ENCODE measurements around the gene EID3.

EID3 gene

DNA sequence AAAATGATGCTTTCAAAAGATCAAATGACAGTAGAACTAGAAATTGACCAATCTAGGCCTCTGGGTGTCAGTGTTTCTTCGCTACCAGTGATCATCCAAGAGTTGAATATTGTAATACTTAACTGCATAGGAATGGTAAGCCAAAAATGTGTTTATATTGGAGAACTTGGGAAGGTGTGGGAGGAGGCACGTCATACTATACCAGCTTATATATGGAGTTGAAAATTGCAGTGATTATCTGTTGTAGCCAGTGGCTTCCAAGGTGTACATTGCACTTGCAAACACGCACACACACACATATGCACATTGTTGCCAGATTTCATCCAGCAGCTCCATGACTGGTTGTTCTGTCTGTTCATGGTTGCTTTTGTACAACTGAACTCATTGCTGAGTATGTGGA, 36.1 kb downstream of the EID3 start:
- no peak for DNase-seq (ENCODE audit: low read depth in 2 of 2)

DNA sequence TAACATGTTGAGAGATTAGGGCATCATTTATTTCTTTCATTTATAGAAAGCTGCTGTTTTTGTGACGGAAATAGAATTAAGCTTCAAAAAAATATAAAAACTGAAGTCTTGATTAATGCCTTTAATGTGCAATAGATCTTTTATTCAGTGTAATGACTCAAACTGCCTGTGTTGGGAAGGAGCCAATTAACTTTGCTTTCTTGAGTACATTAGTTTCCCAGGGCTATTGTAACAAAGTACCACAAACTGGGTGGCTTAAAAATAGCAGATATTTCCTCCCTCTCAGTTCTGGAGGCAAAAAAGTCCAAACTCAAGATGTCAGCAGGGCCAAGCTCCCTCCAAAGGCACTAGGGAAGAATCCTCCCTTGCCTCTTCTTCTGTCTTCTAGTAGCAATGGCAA, 36.6 kb downstream of the EID3 start:
- DNase-seq (ENCODE audit: low read depth in 2 of 2), result no peak

DNA sequence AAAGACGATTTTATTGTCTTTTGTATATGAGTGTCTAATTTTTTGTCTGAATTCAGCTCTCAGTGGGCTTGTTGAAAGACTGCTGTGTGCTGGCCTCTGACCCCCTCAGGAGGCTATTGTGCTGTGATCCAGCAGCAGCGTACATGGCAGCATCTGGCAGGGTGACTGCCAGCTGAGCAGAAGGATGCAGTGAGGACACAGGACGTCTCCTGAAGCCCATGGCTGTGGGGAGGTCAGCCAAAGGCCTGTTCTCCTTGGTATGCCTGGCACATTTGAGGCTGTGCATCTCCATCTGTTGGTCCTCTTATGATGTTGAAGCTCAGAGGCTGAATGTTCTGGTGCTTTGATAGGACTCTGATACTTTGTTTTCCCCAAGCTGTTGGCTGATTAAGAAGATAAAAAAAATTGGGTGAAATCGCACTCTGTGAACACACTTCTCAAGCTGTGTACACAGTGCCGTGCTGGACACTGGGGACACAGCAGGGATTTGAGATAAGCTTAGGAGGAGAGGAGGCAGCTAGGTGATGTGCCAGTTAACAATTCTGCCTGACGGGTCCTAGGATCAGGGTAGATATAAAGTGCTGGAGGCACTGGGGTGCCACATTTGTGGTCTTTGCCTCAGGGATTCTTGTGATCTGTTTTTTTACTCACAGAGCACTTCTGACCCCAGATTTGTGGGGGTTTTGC, 37.5 kb downstream of the EID3 start:
- no peak for DNase-seq (ENCODE audit: low read depth in 2 of 2)

DNA sequence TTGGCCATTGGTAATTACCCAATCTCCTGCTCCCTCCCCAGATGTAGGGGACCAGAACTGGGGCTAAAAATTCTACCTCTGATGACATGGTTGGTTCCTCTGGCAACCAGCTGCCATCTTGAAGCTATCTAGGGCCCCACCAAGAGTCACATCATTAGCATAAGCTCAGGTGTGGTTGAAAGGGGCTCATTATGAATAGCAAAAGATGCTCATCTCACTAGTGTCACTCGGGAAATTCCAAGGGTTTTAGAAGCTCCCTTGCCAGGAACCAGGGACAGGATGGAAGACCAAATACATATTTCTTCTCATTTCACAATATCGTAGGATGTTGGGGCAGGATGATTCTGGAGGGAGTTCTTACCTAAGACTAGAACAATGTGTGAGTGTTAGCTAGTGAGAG, 38.6 kb downstream of the EID3 start:
- DNase-seq (ENCODE audit: low read depth in 2 of 2), result no peak

DNA sequence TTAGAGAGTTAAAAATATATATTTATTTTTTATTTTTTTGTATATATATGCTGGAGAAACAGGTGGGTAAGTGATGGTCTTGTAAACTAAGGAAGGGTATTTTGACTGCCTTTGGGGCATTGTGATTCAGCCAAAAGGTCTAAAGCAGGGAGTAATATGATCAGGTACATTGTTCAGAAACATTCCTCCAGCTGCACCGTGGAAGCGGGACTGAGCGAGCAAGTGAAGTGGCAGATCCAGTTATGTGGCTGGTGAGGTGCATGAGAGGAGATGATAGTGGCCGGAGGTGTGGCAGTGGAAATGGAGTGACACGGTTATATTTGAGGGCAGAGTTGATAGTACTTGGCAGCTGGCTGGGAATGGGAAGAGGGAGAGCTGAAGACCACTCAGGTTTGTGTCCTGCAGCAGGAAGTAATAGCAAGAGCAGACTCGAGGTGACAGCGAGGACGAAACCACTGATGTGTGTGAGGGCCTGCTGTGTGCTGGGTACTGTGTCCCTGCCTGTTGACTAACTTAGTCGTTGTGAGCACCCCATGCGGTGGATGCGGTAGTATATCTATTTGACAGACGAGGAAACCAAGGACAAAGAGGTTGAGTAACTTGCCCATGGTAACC, 39.2 kb downstream of the EID3 start:
- DNase-seq (ENCODE audit: low read depth in 2 of 2), result no peak

DNA sequence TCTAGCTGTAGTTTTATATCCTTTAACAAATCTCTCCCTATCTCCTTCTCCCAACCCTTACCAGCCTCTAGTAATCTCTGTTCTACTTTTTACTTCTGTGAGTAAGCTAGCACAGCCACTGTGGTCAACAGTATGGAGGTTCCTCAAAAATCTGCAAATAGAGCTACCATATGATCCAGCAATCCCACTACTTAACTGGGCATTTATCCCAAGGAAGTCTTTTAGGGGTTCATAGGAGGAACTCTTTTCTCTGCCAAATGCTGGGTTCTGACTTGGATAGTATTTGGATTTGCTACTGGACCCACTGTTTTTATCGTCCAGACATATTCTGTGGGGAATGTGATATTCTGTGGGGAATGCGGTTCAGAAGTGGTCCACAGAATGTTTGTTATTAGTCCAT, 41.1 kb downstream of the EID3 start:
- no peak for DNase-seq (ENCODE audit: low read depth in 2 of 2)

DNA sequence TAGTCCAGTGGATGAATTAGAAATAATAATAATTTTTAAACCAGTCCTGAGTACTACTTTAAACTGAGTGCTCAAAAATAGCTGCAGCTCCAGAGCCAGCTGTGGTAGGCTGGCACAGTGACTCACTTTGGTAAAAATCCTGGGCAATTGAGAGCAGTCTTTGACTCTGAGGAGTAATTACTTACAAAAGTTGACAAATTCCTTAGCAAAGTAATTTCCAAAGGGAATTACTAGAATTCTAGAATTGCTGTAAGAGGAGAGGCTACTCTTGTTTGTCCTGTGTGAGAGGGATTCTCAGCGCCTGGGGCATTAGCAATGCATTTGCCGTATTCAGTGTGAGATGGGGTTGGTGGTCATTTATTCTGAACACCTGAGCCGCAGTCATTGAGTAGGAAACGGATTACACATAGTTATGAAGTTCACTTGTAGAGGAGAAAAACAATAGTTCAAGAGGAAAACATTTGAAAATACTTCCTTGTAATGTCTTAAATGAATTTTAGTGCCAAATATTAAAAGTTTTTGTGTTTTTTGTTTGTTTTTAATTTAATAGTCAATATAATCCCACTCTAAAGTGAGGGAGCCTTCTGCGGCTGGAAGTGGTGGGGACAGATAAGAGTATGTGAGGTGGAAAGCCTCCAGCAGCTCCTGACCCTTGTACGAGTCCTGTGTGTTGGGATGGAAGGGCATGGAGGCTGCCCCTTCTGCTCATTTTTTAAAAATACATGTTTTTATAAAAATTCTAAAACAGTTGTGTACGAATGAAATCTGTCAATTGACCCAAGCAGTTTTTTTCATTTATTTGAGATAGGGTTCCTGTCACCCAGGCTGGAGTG, 41.9 kb downstream of the EID3 start:
- DNase-seq (ENCODE audit: low read depth in 2 of 2), result no peak

DNA sequence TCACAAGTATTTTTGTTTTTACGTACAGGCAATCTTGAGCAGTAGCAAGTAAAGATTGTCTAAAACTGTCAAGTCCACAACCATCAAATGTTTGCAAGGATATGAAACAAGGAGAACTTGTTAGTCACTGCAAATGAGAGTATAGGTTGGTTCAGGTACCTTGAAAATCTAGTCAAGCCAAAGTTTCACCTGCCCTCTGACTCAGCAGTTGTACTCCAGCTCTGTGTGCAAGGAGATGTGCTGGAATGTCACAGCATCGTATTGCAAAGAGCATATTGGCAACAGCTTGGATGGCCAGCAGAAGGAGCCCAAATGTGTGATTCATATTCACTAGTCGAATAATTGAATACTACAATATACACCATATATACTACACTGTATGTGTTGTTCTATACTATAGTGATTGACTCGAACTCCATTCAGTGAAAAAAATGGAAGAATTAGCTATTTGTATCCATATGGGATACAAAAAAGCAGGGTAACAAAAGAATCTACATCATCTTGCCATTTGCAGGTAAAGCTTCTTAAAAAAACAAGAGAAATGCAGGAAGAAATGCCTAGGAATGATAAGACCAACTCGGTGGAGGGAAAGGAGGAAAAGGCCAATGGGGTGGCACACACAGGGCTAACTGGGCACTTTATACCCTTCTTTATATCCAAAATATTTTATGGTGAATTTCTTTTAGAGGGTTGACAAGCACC, 44.0 kb downstream of the EID3 start:
- no peak for DNase-seq (ENCODE audit: low read depth in 2 of 2)

DNA sequence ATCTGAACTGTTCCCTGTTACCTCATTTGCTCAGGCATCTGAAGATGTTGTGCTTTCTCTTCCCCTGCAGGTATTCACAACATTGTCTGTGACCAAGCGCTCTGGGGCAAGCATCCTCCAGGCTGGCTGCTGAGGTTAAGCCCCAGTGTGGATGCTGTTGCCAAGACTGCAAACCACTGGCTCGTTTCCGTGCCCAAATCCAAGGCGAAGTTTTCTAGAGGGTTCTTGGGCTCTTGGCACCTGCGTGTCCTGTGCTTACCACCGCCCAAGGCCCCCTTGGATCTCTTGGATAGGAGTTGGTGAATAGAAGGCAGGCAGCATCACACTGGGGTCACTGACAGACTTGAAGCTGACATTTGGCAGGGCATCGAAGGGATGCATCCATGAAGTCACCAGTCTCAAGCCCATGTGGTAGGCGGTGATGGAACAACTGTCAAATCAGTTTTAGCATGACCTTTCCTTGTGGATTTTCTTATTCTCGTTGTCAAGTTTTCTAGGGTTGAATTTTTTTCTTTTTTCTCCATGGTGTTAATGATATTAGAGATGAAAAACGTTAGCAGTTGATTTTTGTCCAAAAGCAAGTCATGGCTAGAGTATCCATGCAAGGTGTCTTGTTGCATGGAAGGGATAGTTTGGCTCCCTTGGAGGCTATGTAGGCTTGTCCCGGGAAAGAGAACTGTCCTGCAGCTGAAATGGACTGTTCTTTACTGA, 44.9 kb downstream of the EID3 start:
- no peak for DNase-seq (ENCODE audit: low read depth in 2 of 2)

DNA sequence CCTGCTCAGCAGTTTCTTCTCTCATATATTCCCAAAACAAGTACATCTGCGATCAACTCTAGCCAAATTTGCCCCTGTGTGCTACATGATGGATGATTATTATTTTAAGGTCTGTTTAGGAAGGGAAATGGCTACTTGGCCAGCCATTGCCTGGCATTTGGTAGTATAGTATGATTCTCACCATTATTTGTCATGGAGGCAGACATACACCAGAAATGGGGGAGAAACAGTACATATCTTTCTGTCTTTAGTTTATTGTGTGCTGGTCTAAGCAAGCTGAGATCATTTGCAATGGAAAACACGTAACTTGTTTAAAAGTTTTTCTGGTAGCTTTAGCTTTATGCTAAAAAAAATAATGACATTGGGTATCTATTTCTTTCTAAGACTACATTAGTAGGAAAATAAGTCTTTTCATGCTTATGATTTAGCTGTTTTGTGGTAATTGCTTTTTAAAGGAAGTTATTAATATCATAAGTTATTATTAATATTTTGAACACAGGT, 45.5 kb downstream of the EID3 start:
- DNase-seq (ENCODE audit: low read depth in 2 of 2), result no peak

DNA sequence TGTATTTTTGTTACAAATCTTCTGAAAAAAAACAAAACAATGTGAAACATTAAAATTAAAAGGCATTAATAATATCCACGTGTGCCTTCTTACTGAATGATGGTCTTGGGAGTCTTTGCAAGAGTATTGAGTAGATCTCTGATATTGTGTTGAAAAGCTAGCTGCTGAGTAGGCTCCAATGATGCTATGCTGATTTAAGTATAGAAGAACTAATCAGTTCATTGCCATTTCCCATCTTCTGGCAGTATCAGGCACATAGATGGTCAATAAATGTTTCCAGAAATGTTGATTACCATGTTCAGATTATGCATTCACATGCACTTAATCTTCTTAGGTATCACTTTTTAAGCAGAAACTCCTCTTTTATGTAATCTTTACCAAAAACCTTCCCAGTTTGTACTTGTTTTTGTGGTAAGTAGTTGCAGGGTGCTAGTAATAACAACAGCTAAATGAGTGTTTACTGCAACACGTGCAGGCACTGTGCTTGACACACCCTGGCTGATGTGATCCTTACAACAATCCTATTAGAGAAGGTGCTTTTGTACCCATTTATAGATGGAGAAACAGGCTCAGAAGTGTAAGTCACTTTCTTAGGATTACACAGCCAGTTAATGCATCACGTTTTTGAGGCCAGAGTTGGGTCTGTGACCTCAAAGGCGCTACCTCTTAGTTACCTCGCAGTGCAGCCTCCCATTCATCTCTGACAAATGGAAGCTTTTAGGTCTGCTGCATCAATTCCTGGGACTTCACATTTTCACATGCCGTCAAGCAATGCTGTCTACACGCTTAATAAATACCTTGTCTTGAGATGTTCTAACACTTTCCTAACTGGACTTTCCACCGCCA, 46.9 kb downstream of the EID3 start:
- DNase-seq (ENCODE audit: low read depth in 2 of 2), result no peak

DNA sequence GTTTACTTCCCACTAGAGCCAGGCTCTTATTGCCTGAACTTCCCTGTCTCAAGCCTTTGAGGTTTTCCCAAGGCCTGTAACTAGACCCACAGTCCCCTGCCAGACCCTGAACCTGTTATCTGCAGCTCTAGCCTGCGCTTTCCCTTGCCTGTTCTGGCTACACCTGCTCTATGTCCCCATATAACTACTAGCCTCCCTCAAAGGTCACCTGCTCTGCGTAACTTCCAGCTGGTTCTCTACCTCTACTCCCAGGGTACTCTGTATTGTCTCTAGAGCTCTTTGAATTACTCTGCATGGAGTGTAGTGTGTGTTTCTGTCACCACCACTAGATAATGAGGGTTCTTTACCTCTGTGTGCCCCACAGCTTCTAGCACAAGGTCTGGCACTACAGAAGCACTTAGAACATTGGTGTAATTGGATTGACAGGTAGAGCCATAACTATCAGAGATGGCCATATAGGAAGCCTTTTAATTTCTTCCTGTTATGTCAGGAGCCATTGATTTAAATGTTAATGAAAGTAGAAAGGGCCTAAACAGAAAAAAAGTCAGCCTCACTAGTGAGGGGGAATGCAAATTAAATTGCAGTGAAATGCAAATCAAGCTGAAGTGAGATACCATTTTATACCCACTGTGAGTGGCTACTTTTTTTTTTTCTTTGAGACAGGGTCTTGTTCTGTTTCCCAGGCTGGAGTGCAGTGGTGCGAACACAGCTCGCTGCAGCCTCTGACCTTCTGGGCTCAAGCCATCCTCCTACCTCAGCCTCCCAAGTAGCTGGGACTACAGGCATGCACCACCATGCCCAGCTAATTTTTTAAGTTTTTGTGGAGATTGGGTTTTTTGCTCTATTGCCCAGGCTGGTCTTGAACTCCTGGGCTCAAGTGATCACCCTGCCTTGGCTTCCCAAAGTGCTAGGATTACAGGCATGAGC, 47.8 kb downstream of the EID3 start:
- no peak for DNase-seq (ENCODE audit: low read depth in 2 of 2)

DNA sequence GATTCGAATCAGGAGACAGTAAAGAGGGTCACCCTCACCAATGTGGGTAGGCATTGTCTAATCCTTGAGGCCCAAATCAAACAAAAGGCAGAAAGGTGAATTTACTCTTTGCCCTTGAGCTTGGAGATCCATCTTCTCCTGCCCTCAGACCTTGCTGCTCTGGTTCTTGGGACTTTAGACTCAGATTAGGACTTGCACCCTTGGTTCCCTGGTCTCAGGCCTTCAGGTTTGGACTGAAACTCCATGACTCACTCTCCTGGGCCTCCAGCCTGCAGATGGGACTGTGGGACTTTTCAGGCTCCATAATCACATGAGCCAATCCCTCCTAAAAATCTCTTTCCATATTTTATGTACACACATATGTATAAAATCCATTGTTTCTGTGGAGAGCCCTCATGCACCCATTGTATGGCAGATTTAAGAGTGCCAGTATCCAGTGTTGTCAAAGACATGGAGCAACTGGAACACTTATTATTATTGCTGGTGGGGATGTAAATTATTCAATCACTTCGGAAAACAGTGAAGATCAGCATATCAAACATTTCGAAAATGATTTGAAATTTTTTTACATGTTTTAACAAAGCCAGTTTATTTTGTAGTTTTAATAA, 48.7 kb downstream of the EID3 start:
- no peak for DNase-seq (ENCODE audit: low read depth in 2 of 2)

DNA sequence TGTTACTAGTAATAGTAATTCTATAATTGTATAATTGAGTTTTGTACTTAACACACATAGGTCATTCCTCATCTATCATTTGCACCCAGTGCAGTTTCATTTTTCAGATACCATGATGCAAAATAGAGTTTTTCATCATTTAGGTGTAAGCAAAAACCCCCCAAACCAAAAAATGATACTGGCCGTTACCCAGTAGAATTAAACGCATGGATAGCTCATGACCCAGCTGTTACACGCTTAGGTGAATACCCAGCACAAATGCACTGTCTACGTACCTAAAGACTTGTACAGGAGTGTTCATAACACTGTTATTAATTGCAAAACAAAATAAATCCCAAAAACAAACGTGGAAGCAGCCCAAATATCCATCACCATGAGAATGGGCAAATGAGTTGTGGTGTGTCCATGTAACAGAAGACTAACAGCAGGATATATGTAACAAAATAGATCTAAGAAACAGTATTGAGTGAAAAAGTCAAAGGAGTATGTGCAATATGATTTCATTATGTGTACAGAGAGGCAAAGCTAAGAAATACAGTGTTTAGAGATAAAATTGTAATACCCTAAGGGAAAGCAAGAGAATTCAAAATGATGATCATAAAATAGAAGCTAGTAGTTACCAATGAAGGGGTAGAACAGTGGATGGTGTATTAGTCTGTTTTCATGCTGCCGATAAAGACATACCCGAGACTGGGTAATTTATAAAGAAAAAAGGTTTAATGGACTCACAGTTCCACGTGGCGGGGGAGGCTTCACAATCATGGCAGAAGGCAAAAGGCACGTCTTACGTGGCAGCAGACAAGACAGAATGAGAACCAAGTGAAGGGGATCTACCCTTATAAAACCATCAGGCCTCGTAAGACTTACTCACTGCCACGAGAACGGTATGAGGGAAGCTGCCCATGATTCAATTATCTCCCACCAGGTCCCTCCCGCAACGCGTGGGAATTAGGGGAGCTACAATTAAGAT, 49.8 kb downstream of the EID3 start:
- DNase-seq (ENCODE audit: low read depth in 2 of 2), result no peak

DNA sequence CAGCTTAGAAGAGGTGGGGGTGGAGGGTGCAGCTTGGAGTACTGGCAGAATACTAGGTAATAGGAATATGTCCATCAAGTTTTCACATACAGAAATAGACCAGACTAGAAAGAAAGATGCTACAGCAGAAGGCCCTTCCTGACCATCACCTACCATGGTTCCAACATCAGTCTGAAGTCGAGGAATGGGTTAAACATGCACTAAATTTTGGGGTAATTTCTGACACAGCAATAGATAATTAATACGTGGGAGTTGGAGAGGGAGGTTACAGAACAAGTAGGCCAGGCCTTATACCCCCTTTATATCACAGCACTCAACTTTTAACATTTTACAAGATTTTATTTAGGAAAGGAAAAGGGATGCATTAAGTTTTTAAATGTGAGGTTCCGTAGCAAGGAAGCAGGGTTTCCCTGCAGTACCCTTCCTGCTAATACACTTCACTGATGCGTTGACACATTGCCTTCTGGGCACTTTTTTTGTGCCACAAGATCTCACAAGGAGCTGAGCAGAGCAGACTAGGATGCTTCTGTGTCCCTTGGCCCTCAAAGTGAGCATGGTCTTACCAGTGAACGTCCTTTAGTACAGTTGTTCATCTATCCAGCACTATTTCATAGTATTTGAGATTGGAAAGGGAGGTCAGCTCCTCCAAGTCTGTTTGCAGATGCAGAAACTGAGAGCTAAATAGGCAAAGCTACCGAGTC, 50.8 kb downstream of the EID3 start:
- no peak for DNase-seq (ENCODE audit: low read depth in 2 of 2)
